ENCODE measurements around the gene CELA2B. TPM values are rescaled to one million over a fixed set of nuclear protein-coding genes. Genes with fewer than 3 reads are reported as not detected.
A peak's percentile ranks its signal among the peaks of the same experiment; 100 is the strongest.
"Not testable (repeated sequence)": the region's sequence is repeated elsewhere in the genome, so short reads cannot be mapped to it uniquely, and the experiment has no call there.

CELA2B gene
- polyA plus RNA-seq, 1 donor, result not detected

- 100% methylated on average over 2 of the region's 6 CpGs for WGBS (ENCODE audit: insufficient coverage, low lambda C conversion rate)
- not testable (repeated sequence) for H3K27me3 ChIP-seq (ENCODE audit: control insufficient read depth, insufficient read depth, low read length); H3K36me3 ChIP-seq (ENCODE audit: control insufficient read depth, insufficient read depth, low read length); H3K4me3 ChIP-seq (ENCODE audit: low read length); H3K9me3 ChIP-seq (ENCODE audit: control insufficient read depth, low read depth, low read length); H3K4me1 ChIP-seq (ENCODE audit: control insufficient read depth, insufficient read depth, low read length); H3K27ac ChIP-seq (ENCODE audit: low read length); DNase-seq
These were observed 6.6 kb downstream of the CELA2B start for GRCh38 chr1:15482455-15482854.

- H3K27me3 ChIP-seq (ENCODE audit: control insufficient read depth, insufficient read depth, low read length); H3K27ac ChIP-seq (ENCODE audit: low read length); DNase-seq; H3K36me3 ChIP-seq (ENCODE audit: control insufficient read depth, insufficient read depth, low read length); H3K4me1 ChIP-seq (ENCODE audit: control insufficient read depth, insufficient read depth, low read length); H3K4me3 ChIP-seq (ENCODE audit: low read length); H3K9me3 ChIP-seq (ENCODE audit: control insufficient read depth, low read depth, low read length): not testable (repeated sequence)
- no CpG with 5 or more reads among the region's 16 CpGs for WGBS (ENCODE audit: insufficient coverage, low lambda C conversion rate)
These were observed 7.2 kb downstream of the CELA2B start for GRCh38 chr1:15482983-15483543.

- 100% methylated on average over 1 of the region's 2 CpGs for WGBS (ENCODE audit: insufficient coverage, low lambda C conversion rate)
- Histone ChIP-seq H3K27me3 (ENCODE audit: control insufficient read depth, insufficient read depth, low read length) (no peaks in the 10 kb centered on the region), H3K4me1 (ENCODE audit: control insufficient read depth, insufficient read depth, low read length) (no peaks in the 10 kb centered on the region), H3K36me3 (ENCODE audit: control insufficient read depth, insufficient read depth, low read length) (peaks cover 6% of the 10 kb centered on the region), H3K4me3 (ENCODE audit: low read length) (no peak overlapping the region), H3K9me3 (ENCODE audit: control insufficient read depth, low read depth, low read length) (no peaks in the 10 kb centered on the region), H3K27ac (ENCODE audit: low read length) (no peak overlapping the region)
- no peak for DNase-seq
These were observed 8.1 kb downstream of the CELA2B start for GRCh38 chr1:15483971-15484370.

- H3K4me3 ChIP-seq (ENCODE audit: low read length); H3K4me1 ChIP-seq (ENCODE audit: control insufficient read depth, insufficient read depth, low read length); H3K9me3 ChIP-seq (ENCODE audit: control insufficient read depth, low read depth, low read length); H3K27ac ChIP-seq (ENCODE audit: low read length); H3K27me3 ChIP-seq (ENCODE audit: control insufficient read depth, insufficient read depth, low read length); H3K36me3 ChIP-seq (ENCODE audit: control insufficient read depth, insufficient read depth, low read length); DNase-seq: not testable (repeated sequence)
- no CpG with 5 or more reads among the region's 6 CpGs for WGBS (ENCODE audit: insufficient coverage, low lambda C conversion rate)
These were observed 8.5 kb downstream of the CELA2B start for GRCh38 chr1:15484443-15484842.

GRCh38 chr1:15485636-15486035 lies 9.7 kb downstream of the CELA2B start:
- no peak overlapping the region for H3K27ac ChIP-seq (ENCODE audit: low read length)
- no peaks in the 10 kb centered on the region for H3K27me3 ChIP-seq (ENCODE audit: control insufficient read depth, insufficient read depth, low read length)
- no peaks in the 10 kb centered on the region for H3K4me1 ChIP-seq (ENCODE audit: control insufficient read depth, insufficient read depth, low read length)
- no peaks in the 10 kb centered on the region for H3K9me3 ChIP-seq (ENCODE audit: control insufficient read depth, low read depth, low read length)
- no CpG with 5 or more reads among the region's 6 CpGs for WGBS (ENCODE audit: insufficient coverage, low lambda C conversion rate)
- DNase-seq, result no peak
- no peak overlapping the region for H3K4me3 ChIP-seq (ENCODE audit: low read length)
- H3K36me3 ChIP-seq (ENCODE audit: control insufficient read depth, insufficient read depth, low read length), result peaks cover 6% of the 10 kb centered on the region

GRCh38 chr1:15486844-15487610 lies 11.1 kb downstream of the CELA2B start:
- not testable (repeated sequence) for H3K4me3 ChIP-seq (ENCODE audit: low read length); H3K27me3 ChIP-seq (ENCODE audit: control insufficient read depth, insufficient read depth, low read length); DNase-seq; H3K4me1 ChIP-seq (ENCODE audit: control insufficient read depth, insufficient read depth, low read length); H3K27ac ChIP-seq (ENCODE audit: low read length); H3K9me3 ChIP-seq (ENCODE audit: control insufficient read depth, low read depth, low read length); H3K36me3 ChIP-seq (ENCODE audit: control insufficient read depth, insufficient read depth, low read length)
- WGBS (ENCODE audit: insufficient coverage, low lambda C conversion rate), result no CpG with 5 or more reads among the region's 17 CpGs

GRCh38 chr1:15488371-15488770 lies 12.5 kb downstream of the CELA2B start:
- Histone ChIP-seq H3K4me1 (ENCODE audit: control insufficient read depth, insufficient read depth, low read length) (no peaks in the 10 kb centered on the region), H3K36me3 (ENCODE audit: control insufficient read depth, insufficient read depth, low read length) (peaks cover 22% of the 10 kb centered on the region), H3K27me3 (ENCODE audit: control insufficient read depth, insufficient read depth, low read length) (no peaks in the 10 kb centered on the region), H3K4me3 (ENCODE audit: low read length) (no peak overlapping the region), H3K27ac (ENCODE audit: low read length) (no peak overlapping the region), H3K9me3 (ENCODE audit: control insufficient read depth, low read depth, low read length) (no peaks in the 10 kb centered on the region)
- no peak for DNase-seq
- no CpG with 5 or more reads among the region's 3 CpGs for WGBS (ENCODE audit: insufficient coverage, low lambda C conversion rate)

- Histone ChIP-seq H3K27me3 (ENCODE audit: control insufficient read depth, insufficient read depth, low read length) (no peaks in the 10 kb centered on the region), H3K4me3 (ENCODE audit: low read length) (no peak overlapping the region), H3K27ac (ENCODE audit: low read length) (no peak overlapping the region), H3K36me3 (ENCODE audit: control insufficient read depth, insufficient read depth, low read length) (peaks cover 28% of the 10 kb centered on the region), H3K9me3 (ENCODE audit: control insufficient read depth, low read depth, low read length) (no peaks in the 10 kb centered on the region), H3K4me1 (ENCODE audit: control insufficient read depth, insufficient read depth, low read length) (no peaks in the 10 kb centered on the region)
- no CpG with 5 or more reads among the region's 13 CpGs for WGBS (ENCODE audit: insufficient coverage, low lambda C conversion rate)
- peak in 1 of 2 donors; percentile 52 for DNase-seq
These were observed 13.3 kb downstream of the CELA2B start for GRCh38 chr1:15489052-15489736.

- H3K4me1 ChIP-seq (ENCODE audit: control insufficient read depth, insufficient read depth, low read length); DNase-seq; H3K9me3 ChIP-seq (ENCODE audit: control insufficient read depth, low read depth, low read length); H3K4me3 ChIP-seq (ENCODE audit: low read length); H3K27me3 ChIP-seq (ENCODE audit: control insufficient read depth, insufficient read depth, low read length); H3K27ac ChIP-seq (ENCODE audit: low read length): not testable (repeated sequence)
- peaks cover 31% of the 10 kb centered on the region for H3K36me3 ChIP-seq (ENCODE audit: control insufficient read depth, insufficient read depth, low read length)
- WGBS (ENCODE audit: insufficient coverage, low lambda C conversion rate), result 90% methylated on average over 2 of the region's 4 CpGs
These were observed 15.1 kb downstream of the CELA2B start for GRCh38 chr1:15491010-15491409.

GRCh38 chr1:15492596-15492995 lies 16.7 kb downstream of the CELA2B start:
- Histone ChIP-seq H3K4me1 (ENCODE audit: control insufficient read depth, insufficient read depth, low read length) (no peaks in the 10 kb centered on the region), H3K36me3 (ENCODE audit: control insufficient read depth, insufficient read depth, low read length) (peaks cover 32% of the 10 kb centered on the region), H3K27ac (ENCODE audit: low read length) (no peak overlapping the region), H3K27me3 (ENCODE audit: control insufficient read depth, insufficient read depth, low read length) (no peaks in the 10 kb centered on the region), H3K9me3 (ENCODE audit: control insufficient read depth, low read depth, low read length) (no peaks in the 10 kb centered on the region), H3K4me3 (ENCODE audit: low read length) (no peak overlapping the region)
- DNase-seq, result no peak
- WGBS (ENCODE audit: insufficient coverage, low lambda C conversion rate), result no CpG with 5 or more reads among the region's 5 CpGs

Data from large intestine (tissue), 3 donors.